GM12874 (cell line): ENCODE results near the gene MYOZ3.

ENCODE experiments used
- TF ChIP-seq, protein P1 (sequence below): IDR thresholded peaks from 2 replicates; pipeline ENCODE4 v1.5.1; 2011; ENCODE audit warnings: low read depth, mild to moderate bottlenecking, control low read depth, low read length, moderate library complexity; ENCODE audit not compliant: insufficient read depth

The MYOZ3 gene

GRCh38 chr5:150641006-150641570 lies 20.0 kb upstream of the MYOZ3 start:
- TF ChIP-seq, protein P1, sequence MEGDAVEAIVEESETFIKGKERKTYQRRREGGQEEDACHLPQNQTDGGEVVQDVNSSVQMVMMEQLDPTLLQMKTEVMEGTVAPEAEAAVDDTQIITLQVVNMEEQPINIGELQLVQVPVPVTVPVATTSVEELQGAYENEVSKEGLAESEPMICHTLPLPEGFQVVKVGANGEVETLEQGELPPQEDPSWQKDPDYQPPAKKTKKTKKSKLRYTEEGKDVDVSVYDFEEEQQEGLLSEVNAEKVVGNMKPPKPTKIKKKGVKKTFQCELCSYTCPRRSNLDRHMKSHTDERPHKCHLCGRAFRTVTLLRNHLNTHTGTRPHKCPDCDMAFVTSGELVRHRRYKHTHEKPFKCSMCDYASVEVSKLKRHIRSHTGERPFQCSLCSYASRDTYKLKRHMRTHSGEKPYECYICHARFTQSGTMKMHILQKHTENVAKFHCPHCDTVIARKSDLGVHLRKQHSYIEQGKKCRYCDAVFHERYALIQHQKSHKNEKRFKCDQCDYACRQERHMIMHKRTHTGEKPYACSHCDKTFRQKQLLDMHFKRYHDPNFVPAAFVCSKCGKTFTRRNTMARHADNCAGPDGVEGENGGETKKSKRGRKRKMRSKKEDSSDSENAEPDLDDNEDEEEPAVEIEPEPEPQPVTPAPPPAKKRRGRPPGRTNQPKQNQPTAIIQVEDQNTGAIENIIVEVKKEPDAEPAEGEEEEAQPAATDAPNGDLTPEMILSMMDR, result no peak

DNA sequence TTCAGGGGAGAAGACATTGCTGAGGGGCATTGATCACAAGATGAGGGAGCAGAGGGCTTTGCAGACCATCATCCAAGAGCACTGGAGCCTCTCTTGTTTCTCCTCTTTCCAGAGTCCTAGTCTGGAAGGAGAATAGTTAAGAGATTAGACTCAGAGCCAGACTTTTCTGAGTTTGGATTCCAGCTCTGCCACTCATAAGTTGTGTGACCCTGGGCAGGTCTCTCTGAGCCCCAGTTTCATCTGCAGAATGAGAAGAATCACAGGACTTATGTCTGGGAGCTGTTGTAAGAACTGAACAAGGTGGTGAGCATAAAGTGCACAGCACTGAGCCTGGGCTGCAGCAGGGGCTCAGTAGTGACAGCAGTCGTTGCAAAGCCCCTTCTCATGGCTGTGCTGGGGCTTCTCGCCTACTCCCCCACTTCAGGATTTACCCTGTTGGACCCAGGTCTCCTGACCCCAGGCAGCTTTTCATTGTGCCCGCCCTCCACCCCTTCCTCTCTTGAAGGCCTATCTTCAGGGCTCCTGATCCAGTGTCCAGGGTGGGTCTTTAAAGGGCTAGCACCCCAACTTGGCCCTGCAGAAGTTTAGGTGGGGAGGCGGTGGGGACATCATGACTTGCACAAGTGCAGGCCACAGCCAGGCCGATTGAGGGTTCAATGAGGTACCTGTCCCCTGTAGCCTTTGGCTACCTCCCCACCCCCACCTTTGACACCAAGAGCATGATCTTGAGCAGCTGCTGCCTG lies 19.1 kb upstream of the MYOZ3 start:
- TF ChIP-seq, protein P1, result no peak

- TF ChIP-seq, protein P1, result no peak
These were observed 18.5 kb upstream of the MYOZ3 start for GRCh38 chr5:150642567-150642927.

GRCh38 chr5:150642991-150643710 lies 17.9 kb upstream of the MYOZ3 start:
- TF ChIP-seq, protein P1, result no peak

- TF ChIP-seq, protein P1, result no peak
These were observed 17.0 kb upstream of the MYOZ3 start for GRCh38 chr5:150644058-150644457.

- TF ChIP-seq, protein P1, result no peak
These were observed 16.5 kb upstream of the MYOZ3 start for GRCh38 chr5:150644514-150644913.

DNA sequence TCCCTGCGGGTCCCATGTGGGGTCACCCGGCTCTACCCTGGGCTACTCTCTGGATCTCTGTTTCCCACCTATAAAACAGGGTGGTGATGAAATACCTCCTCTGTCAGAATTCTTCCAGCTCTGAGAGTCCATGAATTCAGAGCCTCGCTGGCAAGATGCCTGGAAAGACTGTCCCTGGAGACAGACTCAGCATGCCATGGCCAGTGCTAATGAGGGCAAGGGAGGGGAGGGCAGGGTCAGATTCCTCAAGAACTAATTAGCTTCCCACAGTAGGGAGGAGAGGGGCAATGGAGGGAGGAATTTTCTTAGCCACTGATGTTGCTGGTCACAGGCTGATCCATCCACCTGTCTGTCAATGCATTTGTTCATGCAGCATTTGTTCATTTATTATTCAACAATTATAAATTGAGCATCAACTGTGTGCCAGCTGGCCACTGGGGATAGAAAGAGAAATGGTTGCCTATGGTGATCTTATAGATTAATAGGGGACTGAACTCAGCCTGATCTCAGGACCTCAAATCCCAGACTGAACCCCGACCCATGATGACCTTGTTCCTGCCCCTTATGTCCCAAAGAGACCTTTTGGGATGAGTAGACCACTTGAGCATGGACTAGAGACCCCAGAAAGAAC lies 15.9 kb upstream of the MYOZ3 start:
- TF ChIP-seq, protein P1, result no peak
